Right lobe of liver (tissue), 4 donors: ENCODE data around the gene MTRR.

Experiments
- POLR2A ChIP-seq: fragments of 450-650 bp; IDR thresholded peaks from one replicate; pipeline ENCODE4 v1.6.1; 2017; ENCODE audit warnings: antibody characterized with exemption, mild to moderate bottlenecking
- TF ChIP-seq, protein P1 (sequence below), 4 donors: fragments of 200-600 bp in 3 of 4; fragments of 450-650 bp in 1 of 4; IDR thresholded peaks; one replicate each; pipeline versions ENCODE4 v1.5.1 to v1.8.0; 2016 to 2022; ENCODE audit warnings: antibody characterized with exemption in 4 of 4, mild to moderate bottlenecking in 2 of 4
- donor health status: DM: no; HTN: no; CAD: no.
- donor health status: DM: no; HTN: no; CAD: no.
- donor health status: DM: no; HTN: yes; CAD: no.

DNA sequence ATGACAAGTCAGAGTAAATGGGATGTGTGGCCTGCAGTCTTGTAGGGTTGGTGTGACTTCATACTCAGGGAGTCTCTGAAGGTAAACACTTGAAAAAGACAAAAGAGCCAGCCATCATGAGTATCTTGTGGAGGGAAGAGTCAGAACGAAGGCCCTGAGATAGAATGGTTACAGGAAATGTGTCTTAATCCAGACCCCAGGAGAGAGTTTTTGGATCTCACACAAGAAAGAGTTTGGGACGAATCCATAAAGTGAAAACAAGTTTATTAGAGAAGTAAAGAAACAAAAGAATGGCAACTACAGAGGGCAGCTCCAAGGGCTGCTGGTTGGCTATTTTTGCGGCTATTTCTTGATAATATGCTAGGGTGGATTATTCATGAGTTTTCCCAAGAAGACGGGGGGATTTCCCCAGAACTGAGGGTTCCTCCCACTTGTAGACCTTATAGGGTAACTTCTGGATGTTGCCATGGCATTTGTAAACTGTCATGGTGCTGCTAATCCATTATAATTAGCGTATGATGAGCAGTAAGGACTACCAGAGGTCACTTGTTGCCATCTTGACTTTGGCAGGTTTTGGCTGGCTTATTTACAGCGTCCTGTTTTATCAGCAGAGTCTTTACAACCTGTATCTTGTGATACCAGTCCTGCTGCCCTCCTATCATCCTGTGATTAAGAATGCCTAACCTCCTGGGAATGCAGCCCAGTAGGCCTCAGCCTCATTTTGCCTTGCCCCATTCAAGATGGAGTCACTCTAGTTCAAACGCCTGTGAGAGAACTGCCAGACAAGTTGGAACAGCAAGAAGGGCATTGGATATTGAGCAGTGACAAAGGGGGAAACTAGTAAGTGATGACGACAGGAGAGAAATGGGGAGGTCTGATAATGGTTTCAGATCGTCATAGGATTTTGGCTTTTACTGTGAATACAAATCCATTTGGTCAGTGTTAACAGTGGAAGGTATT lies 34.0 kb downstream of the MTRR start:
- TF ChIP-seq, protein P1, sequence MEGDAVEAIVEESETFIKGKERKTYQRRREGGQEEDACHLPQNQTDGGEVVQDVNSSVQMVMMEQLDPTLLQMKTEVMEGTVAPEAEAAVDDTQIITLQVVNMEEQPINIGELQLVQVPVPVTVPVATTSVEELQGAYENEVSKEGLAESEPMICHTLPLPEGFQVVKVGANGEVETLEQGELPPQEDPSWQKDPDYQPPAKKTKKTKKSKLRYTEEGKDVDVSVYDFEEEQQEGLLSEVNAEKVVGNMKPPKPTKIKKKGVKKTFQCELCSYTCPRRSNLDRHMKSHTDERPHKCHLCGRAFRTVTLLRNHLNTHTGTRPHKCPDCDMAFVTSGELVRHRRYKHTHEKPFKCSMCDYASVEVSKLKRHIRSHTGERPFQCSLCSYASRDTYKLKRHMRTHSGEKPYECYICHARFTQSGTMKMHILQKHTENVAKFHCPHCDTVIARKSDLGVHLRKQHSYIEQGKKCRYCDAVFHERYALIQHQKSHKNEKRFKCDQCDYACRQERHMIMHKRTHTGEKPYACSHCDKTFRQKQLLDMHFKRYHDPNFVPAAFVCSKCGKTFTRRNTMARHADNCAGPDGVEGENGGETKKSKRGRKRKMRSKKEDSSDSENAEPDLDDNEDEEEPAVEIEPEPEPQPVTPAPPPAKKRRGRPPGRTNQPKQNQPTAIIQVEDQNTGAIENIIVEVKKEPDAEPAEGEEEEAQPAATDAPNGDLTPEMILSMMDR (IDR thresholded peaks at IDR 0.05), result no peak
- TF ChIP-seq POLR2A, result no peak
